Measurements from ENCODE around the gene SNRNP200.
A peak's percentile ranks its signal among the peaks of the same experiment; 100 is the strongest.

SNRNP200 gene

GRCh38 chr2:96305091-96305978 lies at the start of gene SNRNP200:
Gene SNRNP200, minus strand, starts transcription at chr2:96305546. Its CDS starts 109 bp downstream, at chr2:96305437.
- DNase-seq (peak; percentile 87 to 92), ATAC-seq (peak; percentile 98)
- Mint-ChIP-seq H3K4me3 (peak within 1 kb of the TSS; percentile 99 to 100), H3K27ac (peak within 1 kb of the TSS; percentile 99 to 100), H3K9me3 (no peaks in the 10 kb centered on the region), H3K4me1 (peaks cover 55% of the 10 kb centered on the region), H3K27me3 (no peaks in the 10 kb centered on the region)

- no peak overlapping the region for H3K4me3 Mint-ChIP-seq
- no peaks in the 10 kb centered on the region for H3K9me3 Mint-ChIP-seq
- H3K4me1 Mint-ChIP-seq: no peaks in the 10 kb centered on the region
- H3K27ac Mint-ChIP-seq: no peak overlapping the region
- no peak for DNase-seq
- no peak for ATAC-seq
- H3K27me3 Mint-ChIP-seq: no peaks in the 10 kb centered on the region
Measured at GRCh38 chr2:96354492-96354891, 49.1 kb upstream of the SNRNP200 start.

DNA sequence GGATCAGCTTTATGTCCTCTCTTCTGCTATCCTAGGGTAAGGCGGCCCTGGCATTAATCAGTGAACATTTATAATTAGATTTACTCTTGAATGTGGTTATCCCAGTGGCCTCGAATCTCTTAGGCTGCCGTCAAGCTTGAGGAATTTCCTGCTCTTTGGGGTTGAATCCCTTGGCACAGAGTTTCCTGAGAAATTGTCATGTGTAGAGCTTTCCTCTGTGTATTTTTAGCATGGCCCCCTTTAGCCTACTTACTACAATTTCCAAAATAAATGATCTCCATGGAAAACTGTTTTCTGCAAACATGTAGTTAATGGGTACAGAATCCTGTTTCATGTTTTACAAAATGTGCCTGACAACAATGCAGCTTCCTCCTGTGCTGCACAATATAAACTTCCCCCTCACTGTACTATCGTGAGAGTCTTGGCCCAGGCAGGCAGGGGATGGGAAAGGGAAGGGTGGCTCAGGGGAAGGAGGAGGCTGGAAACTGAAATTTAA lies 48.3 kb upstream of the SNRNP200 start:
- ATAC-seq: no peak
- H3K4me3 Mint-ChIP-seq: no peak overlapping the region
- no peak for DNase-seq
- H3K27me3 Mint-ChIP-seq: no peaks in the 10 kb centered on the region
- no peaks in the 10 kb centered on the region for H3K9me3 Mint-ChIP-seq
- H3K4me1 Mint-ChIP-seq: no peaks in the 10 kb centered on the region
- no peak overlapping the region for H3K27ac Mint-ChIP-seq

GRCh38 chr2:96353032-96353561 lies 47.8 kb upstream of the SNRNP200 start:
- ATAC-seq (no peak), DNase-seq (no peak)
- Mint-ChIP-seq H3K27me3 (no peaks in the 10 kb centered on the region), H3K4me1 (no peaks in the 10 kb centered on the region), H3K4me3 (no peak overlapping the region), H3K27ac (no peak overlapping the region), H3K9me3 (no peaks in the 10 kb centered on the region)

DNA sequence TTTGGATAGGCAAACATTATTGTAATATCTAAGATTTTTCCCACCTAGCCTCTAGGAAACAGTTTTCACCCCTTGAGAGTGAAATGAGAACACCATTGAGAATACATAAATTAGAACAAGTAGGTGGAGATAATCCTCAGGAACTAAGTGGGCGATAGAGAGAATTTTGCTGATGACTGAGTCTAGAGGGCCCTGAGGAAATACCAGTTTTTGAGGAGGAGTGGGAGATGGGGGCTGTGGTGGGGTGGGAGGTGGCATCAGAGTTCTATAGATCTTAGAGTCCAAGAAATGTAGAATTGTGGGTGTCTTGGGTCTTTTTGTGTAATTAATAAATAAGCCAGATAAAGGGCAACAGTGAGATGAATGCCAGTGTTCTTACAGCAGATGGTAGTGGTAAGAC lies 42.0 kb upstream of the SNRNP200 start:
- no peak overlapping the region for H3K4me3 Mint-ChIP-seq
- H3K27me3 Mint-ChIP-seq: no peaks in the 10 kb centered on the region
- no peaks in the 10 kb centered on the region for H3K9me3 Mint-ChIP-seq
- DNase-seq (no peak), ATAC-seq (no peak)
- peaks cover under 1% of the 10 kb centered on the region for H3K4me1 Mint-ChIP-seq
- no peak overlapping the region for H3K27ac Mint-ChIP-seq

- Mint-ChIP-seq H3K9me3 (no peaks in the 10 kb centered on the region), H3K27ac (peak overlapping the region in 1 of 2 donors; percentile 49), H3K4me3 (no peak overlapping the region), H3K27me3 (no peaks in the 10 kb centered on the region), H3K4me1 (peaks cover 15% of the 10 kb centered on the region)
- DNase-seq: no peak
- ATAC-seq: no peak
Measured at GRCh38 chr2:96345868-96346462, 40.6 kb upstream of the SNRNP200 start.

- H3K27ac Mint-ChIP-seq: peak overlapping the region in 1 of 2 donors; percentile 26
- no peak for DNase-seq
- no peak overlapping the region for H3K4me3 Mint-ChIP-seq
- H3K4me1 Mint-ChIP-seq: peaks cover 18% of the 10 kb centered on the region
- no peaks in the 10 kb centered on the region for H3K9me3 Mint-ChIP-seq
- H3K27me3 Mint-ChIP-seq: no peaks in the 10 kb centered on the region
- ATAC-seq: no peak
Measured at GRCh38 chr2:96345438-96345837, 40.1 kb upstream of the SNRNP200 start.

DNA sequence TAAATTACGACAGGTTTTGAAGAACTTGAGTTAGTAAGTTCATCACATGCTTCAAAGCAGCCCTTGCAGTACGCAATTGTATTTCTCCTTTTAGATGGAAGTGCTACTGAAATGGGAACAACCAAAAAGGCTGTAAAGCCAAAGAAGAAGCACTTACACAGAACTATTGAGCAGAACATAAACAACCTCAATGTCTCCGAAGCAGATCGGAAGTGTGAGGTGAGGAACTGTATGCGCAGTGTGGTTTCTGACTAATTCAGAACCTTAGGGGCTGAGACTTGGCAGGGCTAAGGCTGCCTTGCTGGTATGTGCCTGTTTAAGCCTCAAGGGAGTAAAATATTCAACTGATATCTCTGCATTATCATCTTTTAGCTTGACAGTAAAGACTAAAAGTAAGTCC lies 38.7 kb upstream of the SNRNP200 start:
- no peak for DNase-seq
- H3K4me1 Mint-ChIP-seq: peaks cover 30% of the 10 kb centered on the region

DNA sequence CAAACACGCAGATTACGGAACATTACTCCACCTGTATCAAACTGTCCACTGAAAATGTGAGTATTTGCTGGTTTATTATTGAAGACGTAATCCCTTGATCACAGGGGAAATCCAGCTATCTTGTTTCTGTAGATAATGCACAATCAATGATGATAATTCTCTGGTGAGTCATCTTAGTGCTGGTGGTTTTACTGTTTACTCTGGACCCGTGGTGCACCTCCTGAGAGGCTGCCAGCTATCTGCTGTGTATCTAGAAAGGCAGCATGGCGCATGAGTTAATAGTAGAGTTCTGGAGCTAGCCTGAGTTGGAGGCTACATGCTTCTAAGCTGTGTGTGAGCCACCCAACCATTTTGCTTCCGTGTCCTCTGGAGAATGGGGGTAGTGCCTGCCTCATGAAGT lies 36.7 kb upstream of the SNRNP200 start:
- peak; percentile 90 for ATAC-seq
- peak in 1 of 2 donors; percentile 41 for DNase-seq
- Mint-ChIP-seq H3K4me3 (peak overlapping the region in 1 of 2 donors; percentile 32), H3K27ac (peak overlapping the region in 1 of 2 donors; percentile 72), H3K9me3 (no peaks in the 10 kb centered on the region), H3K27me3 (no peaks in the 10 kb centered on the region), H3K4me1 (peaks cover 44% of the 10 kb centered on the region)

More for the DNA sequence above, 38.7 kb upstream of the SNRNP200 start:
- H3K9me3 Mint-ChIP-seq: no peaks in the 10 kb centered on the region
- no peak overlapping the region for H3K27ac Mint-ChIP-seq
- peak; percentile 72 for ATAC-seq
- H3K27me3 Mint-ChIP-seq: no peaks in the 10 kb centered on the region
- no peak overlapping the region for H3K4me3 Mint-ChIP-seq

GRCh38 chr2:96341641-96342040 lies 36.3 kb upstream of the SNRNP200 start:
- no peak overlapping the region for H3K4me3 Mint-ChIP-seq
- ATAC-seq (no peak), DNase-seq (no peak)
- H3K4me1 Mint-ChIP-seq: peaks cover 48% of the 10 kb centered on the region
- no peaks in the 10 kb centered on the region for H3K27me3 Mint-ChIP-seq
- H3K27ac Mint-ChIP-seq: peak overlapping the region in 1 of 2 donors; percentile 72
- H3K9me3 Mint-ChIP-seq: no peaks in the 10 kb centered on the region

GRCh38 chr2:96340493-96341414 lies 35.4 kb upstream of the SNRNP200 start:
- Mint-ChIP-seq H3K27me3 (no peaks in the 10 kb centered on the region), H3K4me1 (peaks cover 56% of the 10 kb centered on the region), H3K4me3 (peak overlapping the region in 1 of 2 donors; percentile 60), H3K27ac (peak overlapping the region in 1 of 2 donors; percentile 90), H3K9me3 (no peaks in the 10 kb centered on the region)
- no peak for DNase-seq
- ATAC-seq: peak; percentile 35

- H3K27me3 Mint-ChIP-seq: no peaks in the 10 kb centered on the region
- DNase-seq: no peak
- peaks cover 70% of the 10 kb centered on the region for H3K4me1 Mint-ChIP-seq
- peak overlapping the region; percentile 84 to 97 for H3K4me3 Mint-ChIP-seq
- ATAC-seq: no peak
- H3K9me3 Mint-ChIP-seq: no peaks in the 10 kb centered on the region
- peak overlapping the region in 1 of 2 donors; percentile 96 for H3K27ac Mint-ChIP-seq
Measured at GRCh38 chr2:96336873-96337272, 31.5 kb upstream of the SNRNP200 start.

DNA sequence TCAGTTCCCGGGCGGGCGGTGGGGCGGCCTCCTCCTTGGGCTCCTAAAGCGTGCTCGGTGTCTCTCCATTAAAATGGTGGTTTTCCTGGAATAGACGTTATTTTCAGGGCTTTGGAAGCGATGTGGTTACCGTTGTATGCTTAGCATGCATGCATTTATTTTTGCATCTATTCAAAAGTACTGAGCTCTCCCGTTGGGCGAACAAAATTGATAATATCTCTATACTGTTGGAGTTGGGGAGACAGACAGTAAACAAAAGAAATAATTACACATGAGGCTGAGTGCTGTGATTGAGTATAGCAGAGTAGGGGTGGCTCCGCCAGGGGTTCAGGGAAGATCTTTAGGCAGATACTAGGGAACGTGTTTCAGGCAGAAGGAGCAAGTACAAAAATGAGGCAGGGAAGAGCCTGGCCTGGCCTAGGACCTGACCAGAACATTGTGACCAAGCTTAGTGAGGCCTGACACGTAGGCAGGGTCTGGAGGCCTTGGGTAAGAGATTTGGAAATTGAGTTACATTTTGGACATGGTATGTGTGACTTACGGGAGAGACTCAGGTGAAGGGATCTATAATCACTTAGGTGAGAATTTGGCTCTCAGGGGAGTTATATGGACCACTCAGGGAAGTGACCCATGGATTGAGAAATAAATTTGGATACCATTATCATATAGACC lies 30.9 kb upstream of the SNRNP200 start:
- ATAC-seq (no peak), DNase-seq (no peak)
- no peaks in the 10 kb centered on the region for H3K27me3 Mint-ChIP-seq
- H3K4me3 Mint-ChIP-seq: peak overlapping the region; percentile 84 to 97
- no peaks in the 10 kb centered on the region for H3K9me3 Mint-ChIP-seq
- peaks cover 64% of the 10 kb centered on the region for H3K4me1 Mint-ChIP-seq
- peak overlapping the region; percentile 60 to 96 for H3K27ac Mint-ChIP-seq

DNA sequence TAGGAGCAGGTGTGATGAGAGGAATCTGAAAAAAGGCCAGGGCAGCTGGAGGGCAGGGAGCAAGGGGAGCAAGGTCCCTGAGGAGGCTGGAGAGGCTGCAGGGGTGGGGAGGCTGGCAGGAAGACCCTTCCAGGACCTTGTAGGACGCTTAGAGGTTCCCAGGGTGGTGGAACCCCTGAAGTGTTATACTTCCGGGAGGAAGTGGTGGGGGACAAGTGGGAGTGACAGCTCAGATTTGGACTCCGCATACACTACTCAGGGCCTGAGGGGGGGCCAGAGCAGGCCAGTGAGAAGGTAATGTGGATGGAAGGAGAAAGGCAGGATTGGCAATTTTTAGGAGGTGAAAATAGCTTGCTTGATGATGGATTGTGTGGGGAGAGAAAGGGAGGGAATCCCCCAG lies 28.4 kb upstream of the SNRNP200 start:
- H3K4me1 Mint-ChIP-seq: peaks cover 51% of the 10 kb centered on the region
- peak overlapping the region in 1 of 2 donors; percentile 21 for H3K27ac Mint-ChIP-seq
- peak overlapping the region; percentile 49 to 84 for H3K4me3 Mint-ChIP-seq
- DNase-seq (no peak), ATAC-seq (no peak)
- no peaks in the 10 kb centered on the region for H3K27me3 Mint-ChIP-seq
- no peaks in the 10 kb centered on the region for H3K9me3 Mint-ChIP-seq

Measured in stimulated activated naive CD8-positive, alpha-beta T cell treated with anti-CD3 and anti-CD28 coated beads, Interleukin-15, amount 100 ng/mL, for 72 hours (primary cell).